ENCODE results near the gene PHEX.

DNA sequence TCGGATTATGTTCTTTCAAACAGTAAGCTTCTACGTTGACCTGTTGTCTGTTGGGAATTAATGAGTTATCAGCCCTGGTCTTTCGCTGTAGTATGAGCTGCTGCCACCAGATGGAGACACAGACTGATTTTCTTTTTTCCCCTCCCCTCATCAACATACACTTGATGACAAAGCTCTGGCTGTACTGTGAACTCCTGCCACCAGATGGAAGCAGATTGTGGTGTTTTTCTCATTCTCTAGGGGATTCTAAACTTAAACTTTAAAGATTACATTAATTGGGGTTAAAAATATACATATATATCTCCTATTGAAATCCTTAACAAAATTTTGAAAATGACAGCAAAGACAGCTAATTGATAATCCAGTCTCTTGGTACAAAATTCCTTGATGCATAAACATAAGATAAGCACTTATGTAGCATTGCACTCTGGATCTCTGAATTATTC is 46.8 kb upstream of the PHEX start:
- TF ChIP-seq, protein P1, sequence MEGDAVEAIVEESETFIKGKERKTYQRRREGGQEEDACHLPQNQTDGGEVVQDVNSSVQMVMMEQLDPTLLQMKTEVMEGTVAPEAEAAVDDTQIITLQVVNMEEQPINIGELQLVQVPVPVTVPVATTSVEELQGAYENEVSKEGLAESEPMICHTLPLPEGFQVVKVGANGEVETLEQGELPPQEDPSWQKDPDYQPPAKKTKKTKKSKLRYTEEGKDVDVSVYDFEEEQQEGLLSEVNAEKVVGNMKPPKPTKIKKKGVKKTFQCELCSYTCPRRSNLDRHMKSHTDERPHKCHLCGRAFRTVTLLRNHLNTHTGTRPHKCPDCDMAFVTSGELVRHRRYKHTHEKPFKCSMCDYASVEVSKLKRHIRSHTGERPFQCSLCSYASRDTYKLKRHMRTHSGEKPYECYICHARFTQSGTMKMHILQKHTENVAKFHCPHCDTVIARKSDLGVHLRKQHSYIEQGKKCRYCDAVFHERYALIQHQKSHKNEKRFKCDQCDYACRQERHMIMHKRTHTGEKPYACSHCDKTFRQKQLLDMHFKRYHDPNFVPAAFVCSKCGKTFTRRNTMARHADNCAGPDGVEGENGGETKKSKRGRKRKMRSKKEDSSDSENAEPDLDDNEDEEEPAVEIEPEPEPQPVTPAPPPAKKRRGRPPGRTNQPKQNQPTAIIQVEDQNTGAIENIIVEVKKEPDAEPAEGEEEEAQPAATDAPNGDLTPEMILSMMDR (IDR thresholded peaks at IDR 0.05; ENCODE audit: low read depth, low read length, poor library complexity, severe bottlenecking): peak; percentile 76
- TF ChIP-seq EZH2phosphoT487 (IDR thresholded peaks at IDR 0.05; ENCODE audit: borderline replicate concordance, low read length): no peak
